HG02588 (cell line): ENCODE results near the gene RSBN1L.

Source experiments
- ATAC-seq: cut with Tn5 transposase; IDR thresholded peaks from one replicate; pipeline ENCODE4 v1.9.1; 2021; ENCODE audit warnings: mild to moderate bottlenecking, moderate library complexity; ENCODE audit not compliant: unreplicated experiment

The RSBN1L gene

DNA sequence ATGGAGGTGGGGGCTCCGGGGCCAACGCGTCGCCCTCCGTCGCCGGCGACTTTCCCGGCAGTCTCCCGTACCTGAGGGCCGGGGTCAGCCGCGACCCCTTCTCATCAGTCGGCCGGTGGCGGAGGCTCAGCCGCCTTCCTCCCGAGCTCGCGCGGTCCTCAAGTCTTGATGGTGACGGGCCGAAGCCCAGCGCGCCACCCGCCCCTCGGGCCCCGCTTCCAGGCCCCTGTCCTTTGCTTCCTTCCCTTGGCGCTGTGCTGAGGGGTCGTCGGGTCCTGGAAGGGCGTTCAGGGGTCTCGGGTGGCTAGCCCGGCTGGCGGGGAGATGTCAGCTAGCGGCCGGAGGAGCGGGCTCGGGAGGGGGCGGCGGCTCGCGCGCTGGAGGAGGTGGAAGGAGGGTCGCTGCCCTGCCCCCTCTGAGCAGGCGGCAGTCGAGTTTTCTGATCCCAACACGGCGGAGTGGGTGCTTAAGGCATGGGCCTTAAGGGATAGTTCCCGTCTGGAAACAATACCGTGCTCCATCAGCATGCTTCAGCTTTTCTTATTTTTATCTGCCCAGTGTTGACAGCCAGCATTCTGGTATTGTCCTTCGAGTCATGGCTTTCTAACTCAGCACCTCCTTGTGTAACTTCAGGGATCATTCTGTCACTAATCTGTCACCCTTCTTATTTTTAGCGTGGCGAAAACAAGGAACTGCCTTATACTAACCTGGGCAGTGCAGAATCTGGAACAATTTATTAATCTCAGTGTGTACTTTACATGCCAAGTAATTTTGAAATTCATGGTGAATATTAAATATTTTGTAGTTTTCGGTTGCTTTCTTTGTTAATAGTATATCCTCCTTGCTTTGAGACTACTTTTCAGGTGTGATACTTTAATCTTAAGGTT, 103.1 kb downstream of the RSBN1L start:
- ATAC-seq, result peak; percentile 1

DNA sequence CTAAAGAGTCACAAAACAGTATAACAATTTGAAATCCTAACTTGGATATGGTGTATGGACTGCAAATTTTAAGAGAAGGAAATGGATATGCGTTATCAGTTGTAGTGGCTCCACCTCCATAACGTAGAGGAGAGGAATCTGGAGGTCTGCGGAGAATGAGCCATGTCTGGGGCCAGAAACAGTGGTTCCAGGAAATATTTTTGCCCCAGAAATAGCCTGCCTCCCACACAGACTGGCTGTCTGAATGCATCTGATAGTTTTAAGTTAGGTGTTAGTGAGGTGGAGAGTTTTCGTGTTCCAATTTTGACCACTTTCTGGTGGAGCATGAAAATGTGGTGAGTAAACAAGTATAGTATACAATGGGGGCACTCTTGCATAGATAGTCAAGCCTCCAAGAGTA, 103.9 kb downstream of the RSBN1L start:
- ATAC-seq, result no peak

GRCh38 chr7:77800730-77801129, 104.5 kb downstream of the RSBN1L start:
- no peak for ATAC-seq

- no peak for ATAC-seq
Measured at GRCh38 chr7:77802557-77803405, 106.5 kb downstream of the RSBN1L start.

GRCh38 chr7:77806425-77806824, 110.2 kb downstream of the RSBN1L start:
- no peak for ATAC-seq

- no peak for ATAC-seq
Measured at GRCh38 chr7:77808517-77808916, 112.3 kb downstream of the RSBN1L start.

- ATAC-seq, result no peak
Measured at GRCh38 chr7:77811516-77812289, 115.4 kb downstream of the RSBN1L start.

DNA sequence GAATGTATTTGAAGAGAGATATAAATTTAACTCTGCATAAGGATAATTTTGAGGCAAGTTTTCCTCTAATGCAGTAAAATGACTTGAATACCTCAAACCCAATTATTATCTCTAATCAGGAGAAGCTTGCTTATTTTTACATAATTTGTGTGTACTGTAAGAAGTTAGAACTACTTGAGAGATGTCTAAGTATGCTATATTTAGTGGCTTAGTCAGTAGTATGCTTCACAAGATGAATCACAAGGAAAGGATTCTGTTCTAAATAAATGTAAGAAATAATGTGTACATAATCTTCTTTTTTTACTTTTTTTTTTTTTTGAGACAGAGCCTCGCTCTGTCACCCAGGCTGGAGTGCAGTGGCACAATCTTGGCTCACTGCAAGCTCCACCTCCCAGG, 116.0 kb downstream of the RSBN1L start:
- ATAC-seq, result no peak

GRCh38 chr7:77813180-77813579, 116.9 kb downstream of the RSBN1L start:
- no peak for ATAC-seq

DNA sequence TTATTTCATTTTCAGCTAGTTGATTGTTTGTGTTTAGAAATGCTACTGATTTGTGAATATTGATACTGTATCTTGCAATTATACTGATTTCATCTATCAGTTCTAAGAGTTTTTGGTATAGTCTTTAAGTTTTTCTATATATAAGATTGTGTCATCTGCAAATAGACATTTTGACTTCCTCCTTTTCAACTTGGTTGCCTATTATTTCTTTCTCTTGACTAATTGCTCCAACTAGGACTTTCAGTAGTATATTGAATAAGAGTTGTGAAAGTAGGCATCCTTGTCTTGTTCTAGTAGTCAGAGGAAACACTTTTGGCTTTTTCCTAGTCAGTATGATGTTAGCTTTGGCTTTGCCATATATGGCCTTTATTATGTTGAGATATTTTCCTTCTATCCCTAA, 122.8 kb downstream of the RSBN1L start:
- no peak for ATAC-seq

DNA sequence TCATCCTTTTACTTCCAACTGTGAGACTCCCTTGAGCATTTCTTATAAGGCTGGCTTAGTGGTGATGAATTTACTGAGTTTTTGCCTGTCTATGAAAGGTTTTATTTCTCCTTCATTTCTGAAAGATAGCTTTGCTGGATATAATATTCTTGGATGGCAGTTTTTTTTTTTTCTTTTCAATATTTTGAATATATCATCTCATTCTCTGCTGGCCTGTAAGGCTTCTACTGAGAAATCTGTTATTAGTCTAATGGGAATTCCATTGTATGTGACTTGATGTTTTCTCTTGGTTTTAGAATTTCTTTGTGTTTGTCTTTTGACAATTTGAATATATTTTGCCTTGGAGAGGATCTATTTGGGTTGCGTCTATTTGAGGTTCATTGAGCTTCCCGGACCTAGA, 124.7 kb downstream of the RSBN1L start:
- no peak for ATAC-seq

DNA sequence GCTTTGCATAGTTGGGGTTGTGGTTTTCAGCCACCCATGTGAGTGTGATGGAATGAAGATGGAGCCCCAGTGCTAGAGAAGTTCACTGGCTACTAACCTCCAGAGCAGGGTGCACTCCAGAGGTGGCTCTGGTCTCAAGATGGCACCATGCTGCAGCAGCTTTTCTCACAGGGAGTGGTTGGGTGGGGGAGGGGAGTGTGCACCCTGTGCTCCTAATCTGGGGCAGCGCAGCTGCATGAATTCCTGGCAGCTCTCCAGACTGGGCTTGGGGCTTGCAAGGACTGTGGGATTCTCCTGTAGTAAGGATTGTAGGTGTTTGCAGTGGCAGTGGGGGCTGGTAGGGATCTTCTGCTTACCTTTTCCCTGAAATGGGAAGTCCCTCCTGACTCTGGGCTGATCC, 126.0 kb downstream of the RSBN1L start:
- no peak for ATAC-seq

- no peak for ATAC-seq
Measured at GRCh38 chr7:77823787-77824186, 127.5 kb downstream of the RSBN1L start.

GRCh38 chr7:77824636-77825035, 128.4 kb downstream of the RSBN1L start:
- ATAC-seq, result no peak

GRCh38 chr7:77825131-77825530, 128.9 kb downstream of the RSBN1L start:
- no peak for ATAC-seq

DNA sequence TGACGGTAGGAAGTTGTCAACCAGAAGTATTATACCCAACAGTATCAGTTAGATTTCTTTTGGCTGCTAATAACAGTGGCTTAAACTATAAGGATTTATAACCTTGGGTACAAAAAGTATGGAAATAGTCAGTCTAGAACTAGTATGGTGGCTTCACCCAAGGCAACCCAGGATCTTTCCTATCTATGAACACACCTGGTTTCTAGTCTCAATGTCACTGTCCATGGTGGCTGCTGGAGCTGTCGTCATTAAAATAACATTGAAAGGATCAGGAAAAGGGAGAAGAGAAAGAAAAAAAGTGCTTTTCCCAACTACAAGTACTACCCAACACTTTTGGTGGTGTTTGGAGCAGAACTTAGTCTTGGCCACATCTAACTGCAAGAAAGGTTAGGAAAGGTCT, 130.0 kb downstream of the RSBN1L start:
- no peak for ATAC-seq

- ATAC-seq, result no peak
Measured at GRCh38 chr7:77827999-77828398, 131.7 kb downstream of the RSBN1L start.

- ATAC-seq, result no peak
Measured at GRCh38 chr7:77830649-77831355, 134.5 kb downstream of the RSBN1L start.

- ATAC-seq, result no peak
Measured at GRCh38 chr7:77831481-77831880, 135.2 kb downstream of the RSBN1L start.

DNA sequence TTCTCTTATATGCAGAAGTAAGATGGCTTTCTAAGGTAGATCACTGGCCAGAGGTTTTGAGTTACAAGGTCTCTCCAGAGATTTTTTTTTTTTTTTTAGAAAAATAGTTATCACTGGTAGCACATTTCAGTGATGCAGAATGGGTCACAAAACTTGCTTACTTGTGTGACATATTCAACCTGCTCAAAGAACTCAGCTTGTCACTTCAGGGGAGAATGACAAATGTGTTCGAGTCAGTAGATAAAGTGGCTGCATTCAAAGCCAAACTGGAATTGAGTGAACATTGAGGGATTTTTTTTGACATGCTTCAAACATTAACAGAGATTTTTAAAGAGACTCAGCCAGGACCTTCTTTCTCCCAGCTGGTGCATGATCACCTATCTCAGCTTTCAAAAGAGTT, 135.7 kb downstream of the RSBN1L start:
- ATAC-seq, result no peak
